Mucosa of gallbladder (tissue), 1 donor: ENCODE results near the gene ORAI2. TPM values are rescaled to one million over a fixed set of nuclear protein-coding genes. Genes with fewer than 3 reads are reported as not detected.
"Not testable (repeated sequence)": the region's sequence is repeated elsewhere in the genome, so short reads cannot be mapped to it uniquely, and the experiment has no call there.

Source experiments
- DNase-seq: peaks from one replicate; pipeline ENCODE4 v3.0.0-alpha.2; 2020; ENCODE audit warnings: low spot score
- total RNA-seq: library from RNA; stranded (reverse); gene quantifications from one replicate; pipeline ENCODE4 v1.2.1, GENCODE V29; 2021
- donor health status: DM: no; HTN: no; CAD: no.

The ORAI2 gene
- total RNA-seq, 1 donor from 2014 or later = 27.1 TPM

- DNase-seq = no peak
These were observed 13.2 kb downstream of the ORAI2 start for GRCh38 chr7:102446387-102447156.

- no peak for DNase-seq
These were observed 13.9 kb downstream of the ORAI2 start for GRCh38 chr7:102447311-102447710.

GRCh38 chr7:102449136-102449535 lies 15.8 kb downstream of the ORAI2 start:
- DNase-seq = no peak

GRCh38 chr7:102450242-102450641 lies 16.9 kb downstream of the ORAI2 start:
- DNase-seq = no peak

- no peak for DNase-seq
These were observed 18.1 kb downstream of the ORAI2 start for GRCh38 chr7:102451371-102452054.

GRCh38 chr7:102452451-102452850 lies 19.1 kb downstream of the ORAI2 start:
- DNase-seq = no peak

- DNase-seq = no peak
These were observed 19.9 kb downstream of the ORAI2 start for GRCh38 chr7:102453319-102453718.

GRCh38 chr7:102454468-102454867 lies 21.1 kb downstream of the ORAI2 start:
- DNase-seq = no peak

- not testable (repeated sequence) for DNase-seq
These were observed 21.6 kb downstream of the ORAI2 start for GRCh38 chr7:102454932-102455331.

GRCh38 chr7:102455596-102455995 lies 22.2 kb downstream of the ORAI2 start:
- no peak for DNase-seq

- no peak for DNase-seq
These were observed 23.0 kb downstream of the ORAI2 start for GRCh38 chr7:102456327-102456726.

- DNase-seq = no peak
These were observed 24.1 kb downstream of the ORAI2 start for GRCh38 chr7:102457352-102457924.

- no peak for DNase-seq
These were observed 26.0 kb downstream of the ORAI2 start for GRCh38 chr7:102459221-102459844.

GRCh38 chr7:102460467-102460866 lies 27.1 kb downstream of the ORAI2 start:
- DNase-seq = no peak

GRCh38 chr7:102463841-102464576 lies 30.6 kb downstream of the ORAI2 start:
- DNase-seq = no peak

- peak; percentile 95 for DNase-seq
These were observed 31.4 kb downstream of the ORAI2 start, which contains the start of the genes ALKBH4 and LRWD1 for GRCh38 chr7:102464577-102465280. TSS of gene ALKBH4 (minus strand) at chr7:102464863. CDS start at chr7:102464836, 27 bp downstream. TSS of gene LRWD1 (plus strand) at chr7:102464984. CDS start at chr7:102465081, 97 bp downstream.

GRCh38 chr7:102466097-102466496 lies 32.7 kb downstream of the ORAI2 start:
- DNase-seq = no peak

- DNase-seq = no peak
These were observed 34.5 kb downstream of the ORAI2 start for GRCh38 chr7:102467581-102468477.

GRCh38 chr7:102468478-102469350 lies 35.3 kb downstream of the ORAI2 start:
- DNase-seq = no peak
